ENCODE results near the gene GPR158. TPM values are rescaled to one million over a fixed set of nuclear protein-coding genes. Genes with fewer than 3 reads are reported as not detected.

GPR158 gene
- total and polyA plus RNA-seq, 2 donors from 2014 or later = 0.09 to 0.22 TPM

DNA sequence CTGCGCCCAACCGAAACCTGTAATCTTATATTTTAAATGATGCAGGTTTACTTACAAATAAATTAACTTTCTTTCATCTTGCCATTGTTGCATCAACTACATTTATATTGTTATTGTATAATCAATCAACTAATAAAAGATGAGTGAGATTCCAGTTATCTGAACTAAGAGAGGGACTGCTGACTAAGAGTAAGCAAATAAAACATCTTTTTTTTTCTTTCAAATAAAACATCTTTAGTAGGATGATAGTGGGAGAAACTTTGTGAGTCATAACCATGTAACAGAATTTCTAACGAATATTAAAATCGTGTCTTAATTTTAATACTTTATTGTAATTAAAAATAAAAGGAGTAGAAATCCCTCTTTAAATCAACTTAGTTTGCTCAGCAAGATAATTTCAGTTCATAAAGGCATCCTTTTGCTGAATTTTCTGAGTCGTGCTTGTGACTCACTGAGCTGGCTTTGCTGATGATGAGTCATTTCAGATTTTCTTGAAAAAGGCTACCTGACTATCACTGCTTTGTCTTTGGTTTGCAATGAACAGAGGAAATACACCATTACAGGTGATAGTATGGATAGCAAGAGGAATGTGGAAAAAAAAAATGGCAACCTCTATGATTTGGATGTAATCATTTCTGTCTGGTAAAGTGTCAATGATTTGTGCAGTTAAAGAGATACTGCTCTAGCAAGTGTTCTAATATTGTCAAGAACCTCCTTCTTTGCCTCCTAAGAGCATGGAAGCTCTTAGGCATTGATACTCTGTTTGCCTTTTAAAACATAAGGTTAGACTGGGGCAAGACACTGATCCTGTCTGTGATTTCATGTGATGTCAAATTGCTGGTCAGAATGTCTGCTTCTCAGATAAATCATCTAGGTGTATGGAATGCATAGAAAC, 119.5 kb downstream of the GPR158 start:
- intact Hi-C loops (cut with DNase I) = no loop called here
- Histone ChIP-seq H3K27ac (ENCODE audit: low read depth in 2 of 2, low read length in 2 of 2) (no peak overlapping the region), H3K4me1 (ENCODE audit: control insufficient read depth in 2 of 3, insufficient read depth in 2 of 3, low read depth in 1 of 3, low read length in 3 of 3) (no peaks in the 10 kb centered on the region), H3K9ac (ENCODE audit: low read length in 3 of 3) (no peak overlapping the region), H3K9me3 (ENCODE audit: control insufficient read depth in 2 of 3, insufficient read depth in 1 of 3, low read length in 3 of 3) (no peaks in the 10 kb centered on the region), H3K4me3 (ENCODE audit: low read length in 3 of 3) (no peak overlapping the region), H3K27me3 (ENCODE audit: control insufficient read depth, insufficient read depth, low read length) (no peaks in the 10 kb centered on the region), H3K36me3 (ENCODE audit: control insufficient read depth in 2 of 3, insufficient read depth in 3 of 3, low read length in 3 of 3) (no peaks in the 10 kb centered on the region)
- TF ChIP-seq, protein P1, sequence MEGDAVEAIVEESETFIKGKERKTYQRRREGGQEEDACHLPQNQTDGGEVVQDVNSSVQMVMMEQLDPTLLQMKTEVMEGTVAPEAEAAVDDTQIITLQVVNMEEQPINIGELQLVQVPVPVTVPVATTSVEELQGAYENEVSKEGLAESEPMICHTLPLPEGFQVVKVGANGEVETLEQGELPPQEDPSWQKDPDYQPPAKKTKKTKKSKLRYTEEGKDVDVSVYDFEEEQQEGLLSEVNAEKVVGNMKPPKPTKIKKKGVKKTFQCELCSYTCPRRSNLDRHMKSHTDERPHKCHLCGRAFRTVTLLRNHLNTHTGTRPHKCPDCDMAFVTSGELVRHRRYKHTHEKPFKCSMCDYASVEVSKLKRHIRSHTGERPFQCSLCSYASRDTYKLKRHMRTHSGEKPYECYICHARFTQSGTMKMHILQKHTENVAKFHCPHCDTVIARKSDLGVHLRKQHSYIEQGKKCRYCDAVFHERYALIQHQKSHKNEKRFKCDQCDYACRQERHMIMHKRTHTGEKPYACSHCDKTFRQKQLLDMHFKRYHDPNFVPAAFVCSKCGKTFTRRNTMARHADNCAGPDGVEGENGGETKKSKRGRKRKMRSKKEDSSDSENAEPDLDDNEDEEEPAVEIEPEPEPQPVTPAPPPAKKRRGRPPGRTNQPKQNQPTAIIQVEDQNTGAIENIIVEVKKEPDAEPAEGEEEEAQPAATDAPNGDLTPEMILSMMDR (IDR thresholded peaks at IDR 0.05; ENCODE audit: borderline replicate concordance, extremely low read depth, insufficient read depth) = no peak
- FAIRE-seq = no peak
- no peak for DNase-seq

DNA sequence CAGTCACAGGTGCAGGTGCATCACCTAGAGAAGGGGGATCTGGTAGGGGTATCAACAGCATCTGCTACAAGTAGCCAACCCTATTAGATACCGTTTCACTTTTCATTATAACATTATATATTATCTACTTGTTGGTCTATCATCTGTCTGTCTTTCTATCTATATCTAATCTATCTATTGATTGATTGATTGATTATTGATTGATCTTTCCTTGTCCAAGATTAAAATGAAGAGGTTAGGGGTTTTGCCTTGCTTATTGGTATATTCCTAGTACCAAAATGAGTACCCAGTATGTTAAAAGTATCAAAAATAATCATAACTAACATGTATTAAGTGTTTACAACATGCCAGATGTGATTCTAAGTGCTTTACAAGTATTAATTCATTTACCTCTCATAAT, 121.5 kb downstream of the GPR158 start:
- TF ChIP-seq, protein P1 (IDR thresholded peaks at IDR 0.05; ENCODE audit: borderline replicate concordance, extremely low read depth, insufficient read depth) = no peak
- Histone ChIP-seq H3K4me3 (ENCODE audit: low read length in 3 of 3) (no peak overlapping the region), H3K4me1 (ENCODE audit: control insufficient read depth in 2 of 3, insufficient read depth in 2 of 3, low read depth in 1 of 3, low read length in 3 of 3) (no peaks in the 10 kb centered on the region), H3K27ac (ENCODE audit: low read depth in 2 of 2, low read length in 2 of 2) (no peak overlapping the region), H3K27me3 (ENCODE audit: control insufficient read depth, insufficient read depth, low read length) (no peaks in the 10 kb centered on the region), H3K36me3 (ENCODE audit: control insufficient read depth in 2 of 3, insufficient read depth in 3 of 3, low read length in 3 of 3) (no peaks in the 10 kb centered on the region), H3K9ac (ENCODE audit: low read length in 3 of 3) (no peak overlapping the region), H3K9me3 (ENCODE audit: control insufficient read depth in 2 of 3, insufficient read depth in 1 of 3, low read length in 3 of 3) (no peaks in the 10 kb centered on the region)
- intact Hi-C loops (cut with DNase I) = no loop called here
- DNase-seq (no peak), FAIRE-seq (no peak)

DNA sequence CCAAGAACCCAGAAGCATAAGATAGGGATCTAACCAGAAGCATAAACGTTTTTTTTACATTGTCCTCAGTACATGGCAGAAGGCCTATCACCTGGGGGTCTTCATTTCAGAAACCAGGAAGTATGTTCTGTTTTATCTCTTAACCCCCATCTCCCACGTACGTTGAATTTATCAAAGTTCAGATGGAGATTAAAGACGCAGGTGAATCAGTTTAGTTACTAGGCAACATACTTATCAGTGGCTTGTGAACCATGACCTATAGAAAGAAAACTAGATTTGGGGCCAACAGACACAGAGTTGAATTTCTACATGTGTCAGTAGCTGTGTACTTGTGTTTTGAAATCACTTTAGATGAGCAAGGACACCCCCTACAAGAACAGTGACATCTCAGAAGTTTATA, 122.7 kb downstream of the GPR158 start:
- TF ChIP-seq, protein P1 (IDR thresholded peaks at IDR 0.05; ENCODE audit: borderline replicate concordance, extremely low read depth, insufficient read depth) = no peak
- intact Hi-C loops (cut with DNase I) = no loop called here
- H3K9ac ChIP-seq (ENCODE audit: low read length in 3 of 3) = no peak overlapping the region
- no peak overlapping the region for H3K4me3 ChIP-seq (ENCODE audit: low read length in 3 of 3)
- FAIRE-seq (no peak), DNase-seq (no peak)
- no peaks in the 10 kb centered on the region for H3K27me3 ChIP-seq (ENCODE audit: control insufficient read depth, insufficient read depth, low read length)
- no peaks in the 10 kb centered on the region for H3K4me1 ChIP-seq (ENCODE audit: control insufficient read depth in 2 of 3, insufficient read depth in 2 of 3, low read depth in 1 of 3, low read length in 3 of 3)
- no peak overlapping the region for H3K27ac ChIP-seq (ENCODE audit: low read depth in 2 of 2, low read length in 2 of 2)
- no peaks in the 10 kb centered on the region for H3K9me3 ChIP-seq (ENCODE audit: control insufficient read depth in 2 of 3, insufficient read depth in 1 of 3, low read length in 3 of 3)
- H3K36me3 ChIP-seq (ENCODE audit: control insufficient read depth in 2 of 3, insufficient read depth in 3 of 3, low read length in 3 of 3) = no peaks in the 10 kb centered on the region
